ENCODE data around the gene MT1M.

Gene MT1M

GRCh38 chr16:56605475-56605874 lies 27.0 kb upstream of the MT1M start:
- no peak for TF ChIP-seq CTCF (IDR thresholded peaks at IDR 0.05; ENCODE audit: borderline replicate concordance, insufficient read depth, low read depth, low read length)
- H3K4me3 ChIP-seq (ENCODE audit: low read depth, low read length): no peak overlapping the region

- H3K4me3 ChIP-seq (ENCODE audit: low read depth, low read length): no peak overlapping the region
- TF ChIP-seq CTCF (IDR thresholded peaks at IDR 0.05; ENCODE audit: borderline replicate concordance, insufficient read depth, low read depth, low read length): no peak
These were observed 26.4 kb upstream of the MT1M start for GRCh38 chr16:56606071-56606475.

- no peak overlapping the region for H3K4me3 ChIP-seq (ENCODE audit: low read depth, low read length)
- TF ChIP-seq CTCF (IDR thresholded peaks at IDR 0.05; ENCODE audit: borderline replicate concordance, insufficient read depth, low read depth, low read length): no peak
These were observed 25.9 kb upstream of the MT1M start for GRCh38 chr16:56606476-56607108.

- H3K4me3 ChIP-seq (ENCODE audit: low read depth, low read length): no peak overlapping the region
- TF ChIP-seq CTCF (IDR thresholded peaks at IDR 0.05; ENCODE audit: borderline replicate concordance, insufficient read depth, low read depth, low read length): no peak
These were observed 25.3 kb upstream of the MT1M start for GRCh38 chr16:56607109-56607618.

GRCh38 chr16:56607675-56608042 lies 24.8 kb upstream of the MT1M start:
- H3K4me3 ChIP-seq (ENCODE audit: low read depth, low read length): no peak overlapping the region

GRCh38 chr16:56608043-56608875 lies 24.2 kb upstream of the MT1M start, which contains the start of gene MT2A:
TSS of gene MT2A (plus strand) at chr16:56608584. CDS start at chr16:56608656, 72 bp downstream.
- peak within 1 kb of the TSS; percentile 17 for H3K4me3 ChIP-seq (ENCODE audit: low read depth, low read length)
- TF ChIP-seq CTCF (IDR thresholded peaks at IDR 0.05; ENCODE audit: borderline replicate concordance, insufficient read depth, low read depth, low read length): no peak

More at GRCh38 chr16:56607675-56608042, 24.8 kb upstream of the MT1M start:
- no peak for TF ChIP-seq CTCF (IDR thresholded peaks at IDR 0.05; ENCODE audit: borderline replicate concordance, insufficient read depth, low read depth, low read length)

Measured in GM12875 (cell line).